Measurements from ENCODE around the gene NETO2.

NETO2 gene

DNA sequence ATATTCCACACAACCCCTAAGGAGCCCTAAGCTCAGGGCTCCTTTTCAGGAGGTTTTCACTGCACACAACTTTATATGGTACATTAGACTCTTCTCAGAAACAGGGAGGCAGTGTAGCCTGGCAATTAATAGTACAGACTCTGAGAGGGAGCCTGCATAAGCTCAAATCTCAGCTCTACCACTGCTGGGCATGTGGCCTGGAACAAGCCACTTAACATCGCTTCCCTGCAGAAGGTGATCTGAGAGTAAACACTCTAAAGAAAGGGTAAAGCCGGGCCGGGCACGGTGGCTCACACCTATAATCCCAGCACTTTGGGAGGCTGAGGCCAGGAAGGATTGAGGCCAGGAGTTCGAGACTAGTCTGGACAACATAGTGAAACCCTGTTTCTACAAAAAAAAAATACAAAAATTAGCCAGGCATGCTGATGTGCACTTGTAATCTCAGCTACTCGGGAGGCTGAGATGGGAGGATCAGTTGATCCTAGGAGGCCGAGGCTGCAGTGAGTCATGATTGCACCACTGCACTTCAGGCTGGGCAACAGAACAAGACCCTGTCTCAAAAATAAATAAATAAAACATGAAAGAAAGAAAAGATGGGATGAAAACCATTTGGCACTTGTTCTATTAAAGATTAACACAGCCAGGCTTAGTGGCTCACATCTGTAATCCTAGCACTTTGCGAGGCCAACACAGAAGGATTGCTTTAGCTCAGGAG lies 99.6 kb downstream of the NETO2 start:
- DNase-seq, result no peak

DNA sequence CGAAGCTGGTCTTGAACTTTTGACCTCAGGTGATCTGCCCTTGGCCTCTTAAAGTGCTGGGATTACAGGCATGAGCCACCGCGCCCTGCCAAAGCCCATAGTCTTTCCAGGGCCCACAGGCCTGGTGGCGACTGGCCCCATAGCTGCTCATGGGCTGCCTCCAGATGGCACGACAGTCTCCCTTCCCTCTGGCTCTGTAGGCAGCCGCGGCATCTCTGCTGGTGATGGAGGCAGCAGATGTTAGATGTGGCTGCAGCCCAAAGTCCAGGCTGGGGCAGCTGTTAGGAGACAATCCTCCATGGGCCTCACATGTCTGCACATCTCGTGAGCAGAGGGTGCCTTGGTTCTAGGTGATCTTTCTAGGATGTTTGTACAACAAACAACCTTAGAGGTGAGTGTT lies 100.5 kb downstream of the NETO2 start:
- no peak for DNase-seq

DNA sequence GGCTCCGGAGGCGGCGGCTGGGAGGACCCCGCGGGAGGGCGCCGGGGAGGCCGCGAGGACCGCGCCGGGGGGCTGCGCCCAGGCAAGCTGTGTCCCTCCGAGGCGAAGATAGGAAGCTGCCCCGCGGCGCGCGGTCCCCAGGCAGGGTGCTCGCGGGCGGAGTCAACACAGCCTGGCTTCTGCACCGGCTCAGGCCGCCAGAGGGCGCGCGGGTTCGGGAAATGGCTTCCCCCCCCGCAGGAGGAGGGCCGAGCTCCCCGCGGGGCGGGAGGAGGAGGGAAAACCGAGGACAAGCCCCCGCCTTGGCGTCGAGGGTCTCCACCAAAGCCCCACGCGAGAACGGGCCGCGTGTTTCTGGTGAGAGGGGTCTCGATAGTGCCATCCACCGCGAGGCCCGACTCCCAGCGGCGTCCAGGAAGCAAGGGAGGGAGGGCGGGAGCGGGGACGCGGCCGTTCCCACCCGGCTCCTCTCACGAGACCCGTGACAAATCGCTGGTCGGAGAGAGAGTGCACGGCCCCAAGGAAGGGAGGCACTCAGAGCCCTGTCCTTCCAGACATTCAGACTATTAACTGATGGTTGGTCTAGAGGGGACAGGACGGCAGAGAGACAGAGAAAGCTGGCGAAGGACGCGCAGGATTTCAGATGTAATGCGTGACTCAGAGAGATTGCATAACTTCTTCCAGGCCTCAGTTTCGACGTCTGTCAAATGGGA lies 105.8 kb downstream of the NETO2 start:
- DNase-seq, result peak; percentile 84 to 90

DNA sequence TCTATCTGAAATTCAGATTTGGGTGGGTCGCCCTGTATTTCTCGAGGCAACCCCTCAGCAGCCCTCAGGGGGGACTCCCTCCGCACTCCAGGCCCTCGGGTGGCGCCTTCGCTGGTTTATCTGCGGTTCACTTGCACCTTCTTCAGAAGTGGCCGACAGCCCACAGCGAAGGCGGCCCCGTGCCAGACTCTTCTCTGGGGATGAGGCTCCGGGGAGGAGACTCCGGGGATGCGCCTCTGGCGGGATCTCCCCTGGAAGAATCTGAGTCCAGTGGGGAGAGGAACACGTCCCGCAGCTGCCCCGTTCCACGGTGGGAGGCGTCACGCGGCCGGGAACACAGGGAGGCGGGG lies 106.4 kb downstream of the NETO2 start:
- peak; percentile 8 to 33 for DNase-seq

DNA sequence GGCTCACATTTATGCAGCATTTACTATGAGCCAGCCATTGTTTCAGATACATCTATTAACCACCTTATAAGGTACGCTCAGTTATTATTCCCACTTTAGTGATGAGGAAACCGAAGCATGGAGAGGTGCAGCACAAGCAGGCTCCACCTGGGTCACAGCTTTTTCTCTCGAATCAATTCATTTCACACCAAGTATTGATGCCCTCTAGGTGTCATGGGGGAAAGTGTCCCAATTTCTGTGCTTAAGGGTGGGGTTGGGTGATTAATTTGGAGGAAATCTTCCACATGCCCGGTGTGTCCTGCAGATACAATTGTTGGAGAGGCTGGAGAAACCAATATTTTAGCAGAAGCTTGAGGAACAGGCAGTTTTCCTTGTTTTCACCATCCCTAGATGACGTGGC lies 107.5 kb downstream of the NETO2 start:
- no peak for DNase-seq

DNA sequence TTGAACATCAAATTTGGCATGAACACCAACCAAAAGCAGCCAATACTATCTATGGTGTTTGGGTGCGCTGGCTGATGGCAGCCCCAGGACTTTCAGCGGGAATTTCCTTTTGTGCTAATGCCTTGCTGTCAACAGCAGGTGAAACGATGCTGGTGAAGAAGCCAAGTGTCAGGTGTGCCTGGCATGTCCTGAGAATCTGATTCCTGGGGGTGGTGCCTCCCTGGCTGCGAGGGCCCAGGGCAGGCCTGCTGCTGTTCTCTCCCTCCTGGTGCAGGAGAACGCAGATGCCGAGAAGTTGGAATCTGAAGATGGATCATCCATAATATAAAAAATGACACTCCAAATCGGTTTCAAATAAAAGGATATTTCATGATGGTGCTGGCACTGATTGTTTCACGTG lies 108.3 kb downstream of the NETO2 start:
- DNase-seq, result no peak

DNA sequence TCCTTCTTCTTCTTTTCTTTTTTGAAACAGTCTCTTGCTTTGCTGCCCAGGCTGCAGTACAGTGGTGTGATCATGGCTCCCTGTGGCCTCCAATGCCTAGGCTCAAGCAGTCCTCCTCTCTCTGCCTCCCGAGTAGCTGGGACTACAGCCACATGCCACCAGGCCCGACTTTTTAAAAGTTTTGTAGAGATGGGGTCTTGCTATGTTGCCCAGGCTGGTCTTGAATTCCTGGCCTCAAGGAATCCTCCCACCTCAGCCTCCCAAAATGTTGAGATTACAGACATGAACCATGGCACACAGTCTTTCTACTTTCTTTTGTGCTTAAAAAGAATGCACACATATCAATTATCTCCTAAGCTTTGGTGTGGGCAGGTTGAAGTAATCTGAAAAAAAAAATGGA lies 109.3 kb downstream of the NETO2 start:
- no peak for DNase-seq

DNA sequence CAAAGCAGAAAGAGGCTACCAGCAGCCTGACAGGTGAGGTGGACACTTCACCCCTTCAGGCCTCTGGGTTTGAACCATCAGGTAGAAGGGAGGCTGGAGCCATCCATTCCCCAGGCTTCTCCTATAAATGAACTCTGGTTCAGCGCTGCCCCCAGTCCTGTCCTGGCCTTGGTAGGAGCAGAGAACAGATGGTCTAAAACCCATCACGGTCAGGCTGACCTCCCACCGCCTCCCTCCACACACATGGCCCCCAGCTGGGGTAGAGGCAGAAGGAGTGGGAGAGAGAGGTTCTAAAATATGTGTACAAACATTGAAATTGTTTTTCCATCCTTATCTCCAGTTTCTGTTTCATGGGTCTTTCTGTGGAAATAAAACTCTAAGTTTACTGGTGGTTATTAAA lies 110.6 kb downstream of the NETO2 start:
- DNase-seq, result no peak

DNA sequence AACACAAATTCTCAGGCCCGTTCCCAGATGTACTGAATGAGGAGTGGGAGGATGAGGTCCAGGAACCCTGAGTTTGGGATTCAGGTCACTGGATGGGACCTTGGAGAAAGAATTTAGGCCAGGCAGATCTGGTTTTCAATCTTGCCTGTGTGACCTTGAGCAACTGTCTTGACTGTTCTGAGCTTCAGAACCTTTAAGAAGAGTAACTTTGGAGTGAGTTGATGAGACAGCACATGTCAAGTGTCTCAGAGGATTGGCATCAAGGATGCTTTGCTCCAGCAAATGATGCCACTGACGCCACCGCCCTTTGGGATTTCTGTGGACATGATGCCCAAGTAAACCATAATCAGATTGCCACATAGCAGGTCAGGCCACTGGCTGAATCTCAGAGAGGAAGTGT lies 114.0 kb downstream of the NETO2 start:
- DNase-seq, result no peak

DNA sequence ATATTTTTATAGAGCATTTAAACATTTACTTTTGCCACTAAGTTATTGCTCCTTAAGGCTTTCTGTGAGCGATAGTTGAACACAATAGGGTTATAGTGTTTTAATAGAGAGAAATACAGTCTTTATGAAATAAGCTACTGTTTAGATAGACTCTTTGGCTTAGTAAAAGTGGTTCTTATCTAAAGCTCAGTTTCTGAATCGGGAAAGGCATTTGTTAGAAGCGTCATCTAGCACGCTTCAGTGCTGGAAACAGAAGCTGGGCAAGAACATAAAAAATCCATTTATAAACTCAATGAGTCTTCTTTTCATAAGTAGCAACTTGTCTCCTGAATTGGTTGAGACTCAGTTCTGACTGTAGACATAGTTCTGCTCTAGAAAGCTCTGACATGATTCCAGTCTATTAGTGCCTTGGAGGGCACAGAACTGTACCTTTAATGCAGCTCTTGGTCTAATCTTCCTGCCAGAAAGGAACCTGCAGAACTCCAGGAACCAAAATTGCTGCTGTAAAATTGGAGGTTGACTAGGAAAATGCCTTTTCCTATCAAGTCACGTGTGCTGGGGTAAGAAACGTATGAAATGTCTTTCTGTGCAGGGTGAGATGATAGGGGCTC lies 114.9 kb downstream of the NETO2 start:
- DNase-seq, result no peak
